Peyer's patch (tissue), 4 donors: ENCODE measurements around the gene ARPP21.

Experiments used
- POLR2A ChIP-seq, 2 donors: fragments of 450-650 bp; IDR thresholded peaks; one replicate each; pipeline ENCODE4 v1.5.1; 2017; ENCODE audit warnings: antibody characterized with exemption in 2 of 2, mild to moderate bottlenecking in 2 of 2, moderate library complexity in 2 of 2
- TF ChIP-seq, protein P1 (sequence below), 6 experiments: fragments of 450-650 bp in 4 of 6; fragments of 200-600 bp in 2 of 6; sonication (generic) in 1 of 6; IDR thresholded peaks; one replicate each; pipeline ENCODE4 v1.5.1; 2017 to 2019; ENCODE audit warnings: antibody characterized with exemption in 6 of 6, mild to moderate bottlenecking in 3 of 6, moderate library complexity in 1 of 6

- TF ChIP-seq, protein P1, sequence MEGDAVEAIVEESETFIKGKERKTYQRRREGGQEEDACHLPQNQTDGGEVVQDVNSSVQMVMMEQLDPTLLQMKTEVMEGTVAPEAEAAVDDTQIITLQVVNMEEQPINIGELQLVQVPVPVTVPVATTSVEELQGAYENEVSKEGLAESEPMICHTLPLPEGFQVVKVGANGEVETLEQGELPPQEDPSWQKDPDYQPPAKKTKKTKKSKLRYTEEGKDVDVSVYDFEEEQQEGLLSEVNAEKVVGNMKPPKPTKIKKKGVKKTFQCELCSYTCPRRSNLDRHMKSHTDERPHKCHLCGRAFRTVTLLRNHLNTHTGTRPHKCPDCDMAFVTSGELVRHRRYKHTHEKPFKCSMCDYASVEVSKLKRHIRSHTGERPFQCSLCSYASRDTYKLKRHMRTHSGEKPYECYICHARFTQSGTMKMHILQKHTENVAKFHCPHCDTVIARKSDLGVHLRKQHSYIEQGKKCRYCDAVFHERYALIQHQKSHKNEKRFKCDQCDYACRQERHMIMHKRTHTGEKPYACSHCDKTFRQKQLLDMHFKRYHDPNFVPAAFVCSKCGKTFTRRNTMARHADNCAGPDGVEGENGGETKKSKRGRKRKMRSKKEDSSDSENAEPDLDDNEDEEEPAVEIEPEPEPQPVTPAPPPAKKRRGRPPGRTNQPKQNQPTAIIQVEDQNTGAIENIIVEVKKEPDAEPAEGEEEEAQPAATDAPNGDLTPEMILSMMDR (IDR thresholded peaks at IDR 0.05): no peak
- no peak for TF ChIP-seq POLR2A (IDR thresholded peaks at IDR 0.05)
These were observed 140.3 kb downstream of the ARPP21 start for GRCh38 chr3:35779611-35780010.
